K562 (cell line): Measurements from ENCODE around the gene BICD1. TPM values are rescaled to one million over a fixed set of nuclear protein-coding genes. Genes with fewer than 3 reads are reported as not detected.

Source experiments
- ATAC-seq: fragments of 200-7000 bp; cut with Tn5 transposase; 3 replicates; pipeline ENCODE4 v1.9.1; 2020; ENCODE audit warnings: moderate library complexity
- BruUV-seq: library from RNA; stranded (reverse); fragments of 400-500 nt; replicated peaks from 2 replicates; lab custom pipeline; 2021; lab: Mats Ljungman, UMichigan
- CTCF ChIA-PET: fragments of 300-600 bp; formaldehyde crosslinking; extraction: SDS; loops from one replicate; lab custom pipeline; 2021; ENCODE audit warnings: low intra/inter-chr PET ratio; lab: Yijun Ruan, JAX
- POLR2A ChIA-PET: fragments of 300-600, 350-650 bp; sonication (Branson Sonifier 250); formaldehyde crosslinking; extraction: SDS; loops from one replicate; lab custom pipeline; 2021; ENCODE audit warnings: antibody characterized with exemption, inconsistent platforms; lab: Yijun Ruan, JAX
- DNase-seq, 4 experiments: peaks; one replicate each; pipeline versions ENCODE4 v3.0.0 to v3.0.0-alpha.2; 2011 to 2018; ENCODE audit warnings: low spot score in 3 of 4, mixed read lengths in 3 of 4; ENCODE audit errors: extremely low read depth in 1 of 4
- FAIRE-seq: peaks from 2 replicates; lab custom pipeline; 2011; peaks lifted over from hg19 to GRCh38; lab: Jason Lieb, UNC
- H2AFZ ChIP-seq: 2 replicates; pipeline ENCODE4 v1.6.0; 2011; ENCODE audit warnings: low read depth, low read length, control low read depth, inconsistent platforms
- H3K27ac ChIP-seq: fragments of 200-600 bp; 3 replicates; pipeline ENCODE4 v1.8.0; 2011; ENCODE audit warnings: low read depth, mild to moderate bottlenecking, control low read depth, inconsistent platforms, low read length, moderate library complexity, mixed read lengths; ENCODE audit errors: extremely low read depth
- H3K27me3 ChIP-seq, 2 experiments: fragments of 300-600 bp in 1 of 2; 2 replicates in 1 of 2; 3 replicates in 1 of 2; pipeline versions ENCODE4 v1.6.0 to v1.8.0; 2011; ENCODE audit warnings: inconsistent platforms in 2 of 2, low read length in 2 of 2, mild to moderate bottlenecking in 1 of 2, mixed read lengths in 1 of 2, moderate library complexity in 1 of 2; ENCODE audit not compliant: control insufficient read depth in 2 of 2, insufficient read depth in 2 of 2
- H3K36me3 ChIP-seq: fragments of 300-600 bp; 3 replicates; pipeline ENCODE4 v1.8.0; 2011; ENCODE audit warnings: mild to moderate bottlenecking, low read length, inconsistent platforms; ENCODE audit not compliant: control insufficient read depth, insufficient read depth
- H3K4me1 ChIP-seq, 2 experiments: fragments of 200-600 bp in 1 of 2; replicated peaks in 1 of 2; 2 replicates in 1 of 2; 3 replicates in 1 of 2; pipeline versions ENCODE4 v1.5.1 to v1.8.0; 2011; ENCODE audit warnings: inconsistent platforms in 2 of 2, low read length in 2 of 2, mild to moderate bottlenecking in 1 of 2, mixed read lengths in 1 of 2, moderate library complexity in 1 of 2; ENCODE audit not compliant: control insufficient read depth in 2 of 2, insufficient read depth in 2 of 2
- H3K4me2 ChIP-seq: 2 replicates; pipeline ENCODE4 v1.6.1; 2011; ENCODE audit warnings: low read length, control low read depth, inconsistent platforms, mixed read lengths; ENCODE audit not compliant: insufficient read depth
- H3K4me3 ChIP-seq: fragments of 200-600 bp; sonication (generic), shearing (Covaris generic); 2 replicates; pipeline ENCODE4 v1.5.1; 2016; ENCODE audit warnings: control low read depth, inconsistent platforms
- H3K79me2 ChIP-seq: fragments of 200-600 bp; 3 replicates; pipeline ENCODE4 v1.8.0; 2011; ENCODE audit warnings: low read length, inconsistent platforms; ENCODE audit not compliant: control insufficient read depth, insufficient read depth
- H3K9ac ChIP-seq, 2 experiments: 2 replicates each; pipeline versions ENCODE4 v1.6.0 to v1.6.1; 2011; ENCODE audit warnings: low read depth in 2 of 2, low read length in 2 of 2, control low read depth in 1 of 2, inconsistent platforms in 1 of 2, mild to moderate bottlenecking in 1 of 2, mixed read lengths in 1 of 2; ENCODE audit not compliant: insufficient read depth in 1 of 2
- H3K9me1 ChIP-seq: one replicate; pipeline ENCODE4 v1.6.0; 2011; ENCODE audit warnings: inconsistent platforms, mild to moderate bottlenecking, low read length, moderate library complexity; ENCODE audit not compliant: control insufficient read depth, insufficient read depth
- H3K9me3 ChIP-seq: replicated peaks from 2 replicates; pipeline ENCODE4 v1.5.1; 2011; ENCODE audit warnings: low read depth, low read length, inconsistent platforms; ENCODE audit not compliant: control insufficient read depth, insufficient read depth
- H4K20me1 ChIP-seq: replicated peaks from 2 replicates; pipeline ENCODE4 v1.6.1; 2011; ENCODE audit warnings: low read length, inconsistent platforms, mixed read lengths; ENCODE audit not compliant: control insufficient read depth, insufficient read depth
- DDX20 ChIP-seq: fragments of 450-650 bp; IDR thresholded peaks from 2 replicates; pipeline ENCODE4 v1.6.1; 2016; ENCODE audit warnings: missing genetic modification characterization, low read depth, mild to moderate bottlenecking, missing compliant biosample characterization, moderate library complexity
- FOXK2 ChIP-seq, 2 experiments: fragments of 450-650 bp; IDR thresholded peaks in 1 of 2; conservative IDR thresholded peaks in 1 of 2; 2 replicates each; pipeline ENCODE4 v1.6.1; 2016; ENCODE audit warnings: low read depth in 2 of 2, mild to moderate bottlenecking in 1 of 2
- KAT7 ChIP-seq: sonication (generic); formaldehyde crosslinking; IDR thresholded peaks from 2 replicates; pipeline ENCODE4 v1.8.0; 2022; ENCODE audit warnings: missing genetic modification reagents, mild to moderate bottlenecking, borderline replicate concordance
- KLF6 ChIP-seq: fragments of 250-450 bp; sonication (Bioruptor Pico); IDR thresholded peaks from 2 replicates; pipeline ENCODE4 v1.4.0; 2020; ENCODE audit warnings: mild to moderate bottlenecking, moderate library complexity, borderline replicate concordance
- MCM2 ChIP-seq: fragments of 450-650 bp; IDR thresholded peaks from 2 replicates; pipeline ENCODE4 v1.6.1; 2017; ENCODE audit warnings: low read depth, mild to moderate bottlenecking
- ZEB2 ChIP-seq: fragments of 450-650 bp; IDR thresholded peaks from 2 replicates; pipeline ENCODE4 v1.6.1; 2016
- ZNF143 ChIP-seq: sonication (generic); formaldehyde crosslinking; IDR thresholded peaks from 2 replicates; pipeline ENCODE4 v1.9.0; 2022; ENCODE audit warnings: mild to moderate bottlenecking, missing genetic modification reagents
- WGBS: fragments of 100-300 bp; shearing (Covaris generic); methylation state at CpG from one replicate; pipeline ENCODE4 v1.1.6; 2016; ENCODE audit warnings: low coverage, mixed read lengths; ENCODE audit not compliant: insufficient coverage; ENCODE audit errors: missing lambda C conversion rate; 5-methylcytosine and 5-hydroxymethylcytosine counted together
- in situ Hi-C: fragments of 300-500 bp; cut with MboI; formaldehyde crosslinking; loops from 4 replicates; pipeline ENCODE4 v1.15.0; 2018; ENCODE audit warnings: inconsistent platforms, mixed read lengths
- intact Hi-C: fragments of 100-400 bp; cut with micrococcal nuclease; formaldehyde crosslinking; loops from 2 replicates; pipeline ENCODE4 v1.14.2; 2022
- polyA plus RNA-seq, 8 experiments: library from polyadenylated mRNA; depleted of rRNA in 4 of 8; stranded (reverse) in 5 of 8; unstranded in 3 of 8; fragments of >200 nt; fragmentation: Nextera tagmentation in 2 of 8; fragmentation: Illumina TruSeq in 1 of 8; extraction: Ambion mirVana in 2 of 8; extraction: Trizol in 1 of 8; gene quantifications; 2 replicates each; pipeline versions ENCODE4 v1.2.1 to v1.2.3, GENCODE V29; 2011 to 2014; ENCODE audit warnings: inconsistent platforms in 1 of 8, missing spikeins in 1 of 8
- total RNA-seq, 7 experiments: library from RNA; depleted of rRNA in 6 of 7; stranded (reverse); fragments of >200 nt in 6 of 7; fragmentation: Illumina TruSeq in 2 of 7; extraction: Trizol in 2 of 7; gene quantifications; 2 replicates each; pipeline versions ENCODE4 v1.2.1 to v1.2.3, GENCODE V29; 2011 to 2021; ENCODE audit warnings: low replicate concordance in 1 of 7
- TF ChIP-seq, protein P1 (sequence below): fragments of 450-650 bp; formaldehyde crosslinking; IDR thresholded peaks from 2 replicates; pipeline ENCODE4 v1.4.0; 2022; ENCODE audit warnings: missing genetic modification characterization

BICD1 gene
- total and polyA plus RNA-seq, 9 of the 15 experiments (the other 6 are each of a cell fraction or from before 2014, with no cell fraction given) = 3.5 to 21.1 (median 12.5) TPM

DNA sequence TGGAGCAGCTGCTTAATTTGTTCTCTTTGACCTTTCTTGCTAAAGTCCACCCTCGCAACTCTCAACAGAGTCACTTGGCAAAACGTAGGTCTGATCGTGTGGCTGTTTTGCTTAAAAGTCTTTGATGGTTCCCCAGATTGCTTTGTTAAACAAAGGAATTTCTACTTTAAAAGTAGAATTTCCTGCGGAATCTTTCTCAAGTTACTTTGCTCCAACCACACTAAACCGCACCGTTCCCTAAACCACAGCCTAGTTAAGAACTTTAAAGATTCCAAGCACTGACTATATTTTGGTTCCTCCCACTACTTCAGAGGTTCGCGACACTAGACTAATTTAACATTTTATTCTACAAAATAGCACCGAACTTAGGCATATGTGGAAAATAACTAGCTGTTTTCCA lies 177.9 kb downstream of the BICD1 start:
- no TSS peak for BruUV-seq
- Histone ChIP-seq H3K4me3 (no peak overlapping the region), H3K36me3 (no peaks in the 10 kb centered on the region), H3K9me1 (no peaks in the 10 kb centered on the region), H3K4me1 (no peaks in the 10 kb centered on the region; a peak in 1 of 5 replicates), H4K20me1 (no peaks in the 10 kb centered on the region), H3K4me2 (no peak overlapping the region), H3K27ac (no peak overlapping the region), H3K9me3 (no peaks in the 10 kb centered on the region), H3K9ac (no peak overlapping the region), H2AFZ (no peak overlapping the region), H3K79me2 (no peaks in the 10 kb centered on the region)
- in situ Hi-C loops = no loop called here
- ChIA-PET CTCF (no interaction called here), POLR2A (interaction anchor here (0.6 kb wide), 2 partner anchors 8 to 118 kb away, joined by 3 read pairs; no protein-coding TSS in a partner anchor)
- FAIRE-seq = no peak
- intact Hi-C loops = no loop called here
- no peak for ATAC-seq
- no peak for DNase-seq
- WGBS = 65% methylated on average over 9 of the region's 9 CpGs
- TF ChIP-seq MCM2 (no peak), KLF6 (CRISPR knock-in tag) (no peak), FOXK2 (conservative IDR thresholded peaks at IDR 0.05 in 1 of 2, IDR thresholded peaks at IDR 0.05 in 1 of 2; ENCODE audit: low read depth in 2 of 2) (no peak), DDX20 (tag) (no peak), ZNF143 (CRISPR knock-in tag) (no peak), ZEB2 (no peak), KAT7 (CRISPR knock-in tag) (no peak)
- TF ChIP-seq, protein P1, sequence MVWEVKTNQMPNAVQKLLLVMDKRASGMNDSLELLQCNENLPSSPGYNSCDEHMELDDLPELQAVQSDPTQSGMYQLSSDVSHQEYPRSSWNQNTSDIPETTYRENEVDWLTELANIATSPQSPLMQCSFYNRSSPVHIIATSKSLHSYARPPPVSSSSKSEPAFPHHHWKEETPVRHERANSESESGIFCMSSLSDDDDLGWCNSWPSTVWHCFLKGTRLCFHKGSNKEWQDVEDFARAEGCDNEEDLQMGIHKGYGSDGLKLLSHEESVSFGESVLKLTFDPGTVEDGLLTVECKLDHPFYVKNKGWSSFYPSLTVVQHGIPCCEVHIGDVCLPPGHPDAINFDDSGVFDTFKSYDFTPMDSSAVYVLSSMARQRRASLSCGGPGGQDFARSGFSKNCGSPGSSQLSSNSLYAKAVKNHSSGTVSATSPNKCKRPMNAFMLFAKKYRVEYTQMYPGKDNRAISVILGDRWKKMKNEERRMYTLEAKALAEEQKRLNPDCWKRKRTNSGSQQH (CRISPR knock-in tag) = no peak
- TF ChIP-seq, all 486 proteins: peak for 0
- no peaks in the 10 kb centered on the region for H3K27me3 ChIP-seq
